Gastrocnemius medialis (tissue), 4 donors: ENCODE measurements around the gene MAPK8IP1. TPM values are rescaled to one million over a fixed set of nuclear protein-coding genes. Genes with fewer than 3 reads are reported as not detected.

Experiments
- ATAC-seq, 2 donors: fragments of 150-250 bp; one replicate each; pipeline ENCODE4 v1.9.1; 2016
- DNase-seq, 2 donors: peaks; one replicate each; pipeline ENCODE4 v3.0.0-alpha.2; 2019
- H3K27ac ChIP-seq, 4 donors: fragments of 200-600 bp; sonication (generic); 1 replicate in 1 of 4; 2 replicates in 3 of 4; pipeline ENCODE4 v1.5.1; 2016 to 2018; ENCODE audit warnings: mild to moderate bottlenecking in 2 of 4, moderate library complexity in 1 of 4
- H3K27me3 ChIP-seq, 3 donors: fragments of 200-600 bp; sonication (generic) in 2 of 3; 1 replicate in 1 of 3; 2 replicates in 2 of 3; pipeline versions ENCODE4 v1.5.1 to v1.6.0; 2016 to 2019; ENCODE audit warnings: mild to moderate bottlenecking in 1 of 3, moderate library complexity in 1 of 3
- H3K36me3 ChIP-seq, 2 donors: fragments of 200-600 bp; sonication (generic) in 1 of 2; one replicate each; pipeline ENCODE4 v1.5.1; 2017 to 2018
- H3K4me1 ChIP-seq, 2 donors: fragments of 200-600 bp; sonication (generic) in 1 of 2; one replicate each; pipeline ENCODE4 v1.5.1; 2016 to 2017; ENCODE audit warnings: mild to moderate bottlenecking in 2 of 2
- H3K4me3 ChIP-seq, 4 donors: fragments of 200-600 bp; sonication (generic) in 3 of 4; 1 replicate in 1 of 4; 2 replicates in 3 of 4; pipeline ENCODE4 v1.5.1; 2016 to 2019; ENCODE audit warnings: mild to moderate bottlenecking in 2 of 4
- H3K9me3 ChIP-seq, 3 donors: fragments of 200-600 bp; sonication (generic) in 2 of 3; 1 replicate in 1 of 3; 2 replicates in 2 of 3; pipeline ENCODE4 v1.5.1; 2016 to 2019
- CTCF ChIP-seq, 5 experiments: fragments of 450-650 bp in 3 of 5; fragments of 200-600 bp in 2 of 5; sonication (generic) in 2 of 5; IDR thresholded peaks in 4 of 5; conservative IDR thresholded peaks in 1 of 5; 1 replicate in 4 of 5; 2 replicates in 1 of 5; pipeline ENCODE4 v1.5.1; 2016 to 2019; ENCODE audit warnings: antibody characterized with exemption in 5 of 5, mild to moderate bottlenecking in 3 of 5, moderate library complexity in 3 of 5
- POLR2A ChIP-seq, 2 donors: fragments of 450-650 bp; IDR thresholded peaks; one replicate each; pipeline ENCODE4 v1.6.1; 2017; ENCODE audit warnings: antibody characterized with exemption in 2 of 2, mild to moderate bottlenecking in 2 of 2, moderate library complexity in 2 of 2
- in situ Hi-C, 4 donors: fragments of 200-750 bp; cut with MboI; loops; one replicate each; pipeline versions ENCODE4 v1.15.0 to v1.8.0; 2017; ENCODE audit warnings: low sequenced_read_pairs in 4 of 4
- intact Hi-C: fragments of 100-400 bp; cut with DNase I; formaldehyde crosslinking; loops from one replicate; pipeline ENCODE4 v1.15.1; 2023; ENCODE audit warnings: low total_unique reads
- total RNA-seq, 4 donors: library from RNA; depleted of rRNA; stranded (reverse); fragments of >200 nt; gene quantifications; one replicate each; pipeline versions ENCODE4 v1.1.0 to v1.2.3, GENCODE V29; 2016

Gene MAPK8IP1
- total RNA-seq, 4 donors from 2014 or later, result 1.4 to 4.0 (median 1.9) TPM

DNA sequence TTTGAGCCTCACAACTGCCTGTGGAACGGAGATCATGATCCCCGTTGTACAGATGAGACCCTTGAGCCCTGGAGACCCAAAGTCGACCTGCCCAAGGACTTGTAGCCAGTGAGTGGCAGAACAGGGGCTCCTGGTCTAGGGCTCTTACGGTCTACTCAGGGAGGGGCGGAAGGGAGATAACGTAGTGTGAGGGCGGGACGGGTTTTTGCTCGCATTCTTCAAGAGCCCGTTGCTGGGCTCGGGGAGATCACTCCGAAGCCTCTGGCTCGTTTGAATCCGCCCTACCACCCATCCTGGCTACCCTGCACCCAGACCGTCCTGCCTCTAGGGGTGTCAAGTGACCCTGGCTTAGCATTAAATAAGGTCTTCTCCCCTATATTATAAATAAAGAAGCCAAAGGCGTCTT, 37.5 kb upstream of the MAPK8IP1 start:
- Histone ChIP-seq H3K36me3 (no peaks in the 10 kb centered on the region), H3K9me3 (no peaks in the 10 kb centered on the region), H3K4me3 (peak overlapping the region; percentile 88 to 97 (median 95)), H3K27ac (peak overlapping the region; percentile 98 to 99 (median 99)), H3K4me1 (peaks cover 58 to 61% of the 10 kb centered on the region in 2 donors), H3K27me3 (no peaks in the 10 kb centered on the region)
- TF ChIP-seq CTCF (IDR thresholded peaks at IDR 0.05 in 4 of 5, conservative IDR thresholded peaks at IDR 0.05 in 1 of 5), result peak in 2 of 5 experiments; percentile 23 to 31
- TF ChIP-seq POLR2A (IDR thresholded peaks at IDR 0.05), result no peak
- peak; percentile 17 to 21 for ATAC-seq
- in situ Hi-C loops (loop anchor here in 2 of 4 donors (5.0 to 10.0 kb wide), 2 partner anchors 67 to 69 kb away; partner anchors contain the start of gene PEX16 (in 2 of the 2)), intact Hi-C loops (loop anchor here (1.0 to 10.0 kb wide), 4 partner anchors 43 to 181 kb away; partner anchors contain the start of genes CHST1 and SLC35C1)
- peak; percentile 30 to 49 for DNase-seq

GRCh38 chr11:45848654-45849081, 36.8 kb upstream of the MAPK8IP1 start:
- Histone ChIP-seq H3K36me3 (no peaks in the 10 kb centered on the region), H3K27ac (peak overlapping the region; percentile 98 to 99 (median 99)), H3K4me1 (peaks cover 64% of the 10 kb centered on the region in 2 donors), H3K4me3 (peak overlapping the region; percentile 88 to 97 (median 95)), H3K27me3 (no peaks in the 10 kb centered on the region), H3K9me3 (no peaks in the 10 kb centered on the region)
- TF ChIP-seq CTCF (IDR thresholded peaks at IDR 0.05 in 4 of 5, conservative IDR thresholded peaks at IDR 0.05 in 1 of 5) (no peak), POLR2A (IDR thresholded peaks at IDR 0.05) (no peak)
- in situ Hi-C loops (loop anchor here in 2 of 4 donors (5.0 to 10.0 kb wide), 2 partner anchors 66 to 69 kb away; partner anchors contain the start of gene PEX16 (in 2 of the 2)), intact Hi-C loops (loop anchor here (5.0 to 10.0 kb wide), 3 partner anchors 116 to 181 kb away; partner anchors contain the start of gene CHST1)
- DNase-seq (no peak), ATAC-seq (no peak)

- Histone ChIP-seq H3K9me3 (no peaks in the 10 kb centered on the region), H3K27me3 (no peaks in the 10 kb centered on the region), H3K4me3 (no peak overlapping the region), H3K36me3 (no peaks in the 10 kb centered on the region), H3K4me1 (peaks cover 81 to 82% of the 10 kb centered on the region in 2 donors), H3K27ac (peak overlapping the region; percentile 73 to 99 (median 99))
- in situ Hi-C loops (no loop called here), intact Hi-C loops (loop anchor here (10.0 kb wide), 1 partner anchor 1574 kb away; the partner anchor contains the start of gene PSMC3)
- ATAC-seq, result no peak
- no peak for DNase-seq
- TF ChIP-seq POLR2A (IDR thresholded peaks at IDR 0.05) (no peak), CTCF (IDR thresholded peaks at IDR 0.05 in 4 of 5, conservative IDR thresholded peaks at IDR 0.05 in 1 of 5) (no peak)
Observed at GRCh38 chr11:45850446-45850845, 35.0 kb upstream of the MAPK8IP1 start.

DNA sequence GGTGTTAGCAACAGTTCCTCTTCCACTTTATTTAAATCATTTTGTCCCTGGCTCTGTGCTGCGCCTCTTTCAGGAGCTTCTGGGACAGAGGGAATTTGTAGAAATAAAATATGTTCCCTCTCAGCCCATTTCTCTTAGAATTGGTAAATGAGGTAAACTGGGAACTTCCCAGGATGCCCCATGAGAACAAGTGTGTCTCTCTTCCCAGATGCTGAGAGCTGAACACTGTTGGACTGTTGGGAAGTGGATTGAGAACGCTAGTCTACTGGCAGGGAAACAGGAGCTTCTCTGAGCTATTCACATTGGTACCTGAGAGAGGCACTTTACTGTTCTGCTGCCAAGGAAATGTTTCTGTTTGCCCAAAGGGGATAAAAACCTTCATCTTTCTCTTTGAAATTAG, 34.2 kb upstream of the MAPK8IP1 start:
- no peaks in the 10 kb centered on the region for H3K36me3 ChIP-seq
- no peak overlapping the region for H3K4me3 ChIP-seq
- TF ChIP-seq CTCF (IDR thresholded peaks at IDR 0.05 in 4 of 5, conservative IDR thresholded peaks at IDR 0.05 in 1 of 5) (no peak), POLR2A (IDR thresholded peaks at IDR 0.05) (no peak)
- no peak for ATAC-seq
- H3K4me1 ChIP-seq, result peaks cover 87 to 88% of the 10 kb centered on the region in 2 donors
- intact Hi-C loops (loop anchor here (10.0 kb wide), 1 partner anchor 1574 kb away; the partner anchor contains the start of gene PSMC3), in situ Hi-C loops (no loop called here)
- peak overlapping the region; percentile 73 to 99 (median 99) for H3K27ac ChIP-seq
- H3K9me3 ChIP-seq, result no peaks in the 10 kb centered on the region
- no peaks in the 10 kb centered on the region for H3K27me3 ChIP-seq
- no peak for DNase-seq
